IMR-90 (cell line): ENCODE data around the gene SPATA13. TPM values are rescaled to one million over a fixed set of nuclear protein-coding genes. Genes with fewer than 3 reads are reported as not detected.

Experiments
- ATAC-seq: fragments of 200-7000 bp; cut with Tn5 transposase; 2 replicates; pipeline ENCODE4 v1.9.1; 2020; ENCODE audit warnings: low read depth, mild to moderate bottlenecking, moderate library complexity
- BruUV-seq: library from RNA; stranded (reverse); fragments of 400-500 nt; replicated peaks from 2 replicates; lab custom pipeline; 2021; lab: Mats Ljungman, UMichigan
- CTCF ChIA-PET: fragments of 300-600 bp; formaldehyde crosslinking; extraction: SDS; loops from one replicate; lab custom pipeline; 2021; ENCODE audit warnings: antibody characterized with exemption; lab: Yijun Ruan, JAX
- POLR2A ChIA-PET: fragments of 300-600 bp; sonication (Branson Sonifier 250); formaldehyde crosslinking; loops from one replicate; lab custom pipeline; 2022; ENCODE audit warnings: antibody characterized with exemption; ENCODE audit not compliant: unreplicated experiment; lab: Charles Lee
- DNase-seq: peaks from one replicate; pipeline ENCODE4 v3.0.0; 2013
- H2AFZ ChIP-seq: replicated peaks from 2 replicates; pipeline ENCODE3; 2013; ENCODE audit warnings: low read length, mild to moderate bottlenecking; ENCODE audit not compliant: poor library complexity
- H2AK5ac ChIP-seq: 2 replicates; pipeline ENCODE4 v1.6.1; 2013; ENCODE audit warnings: low read depth, low read length, inconsistent platforms
- H2AK9ac ChIP-seq: replicated peaks from 2 replicates; pipeline ENCODE3; 2013; ENCODE audit warnings: mild to moderate bottlenecking, low read depth, low read length, moderate library complexity; ENCODE audit not compliant: poor library complexity
- H2BK120ac ChIP-seq: 2 replicates; pipeline ENCODE4 v1.6.1; 2013; ENCODE audit warnings: low read depth, low read length, inconsistent platforms
- H2BK15ac ChIP-seq: 3 replicates; pipeline ENCODE4 v1.6.1; 2013; ENCODE audit warnings: low read depth, low read length, inconsistent platforms
- H2BK20ac ChIP-seq: 2 replicates; pipeline ENCODE4 v1.6.1; 2013; ENCODE audit warnings: low read depth, mild to moderate bottlenecking, inconsistent platforms, low read length, moderate library complexity
- H2BK5ac ChIP-seq: 2 replicates; pipeline ENCODE4 v1.6.1; 2013; ENCODE audit warnings: mild to moderate bottlenecking, low read depth, low read length, inconsistent platforms; ENCODE audit not compliant: poor library complexity, severe bottlenecking
- H3K14ac ChIP-seq: replicated peaks from 2 replicates; pipeline ENCODE4 v1.6.1; 2013; ENCODE audit warnings: low read depth, low read length, inconsistent platforms
- H3K18ac ChIP-seq: 2 replicates; pipeline ENCODE4 v1.6.1; 2013; ENCODE audit warnings: low read depth, low read length, control low read depth
- H3K23ac ChIP-seq: 2 replicates; pipeline ENCODE4 v1.6.1; 2013; ENCODE audit warnings: low read depth, low read length, inconsistent platforms
- H3K27ac ChIP-seq: 2 replicates; pipeline ENCODE4 v1.5.1; 2013; ENCODE audit warnings: mild to moderate bottlenecking, control low read depth, low read length; ENCODE audit not compliant: insufficient read depth
- H3K27me3 ChIP-seq: 2 replicates; pipeline ENCODE4 v1.6.1; 2013; ENCODE audit warnings: low read length; ENCODE audit not compliant: control insufficient read depth, insufficient read depth
- H3K36me3 ChIP-seq: 2 replicates; pipeline ENCODE4 v1.6.1; 2013; ENCODE audit warnings: low read length, mixed read lengths; ENCODE audit not compliant: control insufficient read depth, insufficient read depth
- H3K4ac ChIP-seq: 2 replicates; pipeline ENCODE4 v1.6.1; 2013; ENCODE audit warnings: low read depth, low read length, inconsistent platforms
- H3K4me1 ChIP-seq: 2 replicates; pipeline ENCODE4 v1.6.1; 2013; ENCODE audit warnings: low read length, mixed read lengths; ENCODE audit not compliant: control insufficient read depth, insufficient read depth
- H3K4me2 ChIP-seq: 2 replicates; pipeline ENCODE4 v1.6.1; 2013; ENCODE audit warnings: low read depth, mild to moderate bottlenecking, control low read depth, low read length, moderate library complexity
- H3K4me3 ChIP-seq: 2 replicates; pipeline ENCODE4 v1.5.1; 2013; ENCODE audit warnings: low read depth, mild to moderate bottlenecking, control low read depth, low read length, moderate library complexity; ENCODE audit not compliant: insufficient read depth
- H3K56ac ChIP-seq: 2 replicates; pipeline ENCODE4 v1.6.1; 2013; ENCODE audit warnings: low read length, inconsistent platforms; ENCODE audit not compliant: insufficient read depth; ENCODE audit errors: extremely low read depth
- H3K79me1 ChIP-seq, 2 experiments: 2 replicates each; pipeline ENCODE4 v1.6.1; 2013; ENCODE audit warnings: low read length in 2 of 2, inconsistent platforms in 1 of 2, low read depth in 1 of 2
- H3K9ac ChIP-seq: 2 replicates; pipeline ENCODE4 v1.6.1; 2013; ENCODE audit warnings: low read depth, low read length, control low read depth
- H3K9me1 ChIP-seq: 2 replicates; pipeline ENCODE4 v1.6.1; 2013; ENCODE audit warnings: low read length, inconsistent platforms; ENCODE audit not compliant: insufficient read depth
- H3K9me3 ChIP-seq: 2 replicates; pipeline ENCODE4 v1.6.1; 2013; ENCODE audit warnings: low read length; ENCODE audit not compliant: control insufficient read depth, insufficient read depth
- H4K20me1 ChIP-seq: 2 replicates; pipeline ENCODE4 v1.6.1; 2013; ENCODE audit warnings: low read length, inconsistent platforms; ENCODE audit not compliant: insufficient read depth
- H4K5ac ChIP-seq: 2 replicates; pipeline ENCODE4 v1.6.1; 2013; ENCODE audit warnings: mild to moderate bottlenecking, low read depth, low read length, control low read depth
- H4K8ac ChIP-seq, 2 experiments: 2 replicates each; pipeline ENCODE4 v1.6.1; 2013; ENCODE audit warnings: low read depth in 2 of 2, low read length in 2 of 2, control low read depth in 1 of 2, inconsistent platforms in 1 of 2
- H4K91ac ChIP-seq: 2 replicates; pipeline ENCODE4 v1.6.1; 2013; ENCODE audit warnings: low read depth, low read length, inconsistent platforms; ENCODE audit not compliant: insufficient read depth
- BHLHE40 ChIP-seq: fragments of 150-350 bp; IDR thresholded peaks from 2 replicates; pipeline ENCODE4 v1.6.1; 2016; ENCODE audit warnings: mild to moderate bottlenecking, low read depth, low read length
- CEBPB ChIP-seq: IDR thresholded peaks from 2 replicates; pipeline ENCODE4 v1.6.1; 2012; ENCODE audit warnings: low read depth, low read length, improper control_type of control experiment
- CHD1 ChIP-seq: IDR thresholded peaks from 2 replicates; pipeline ENCODE4 v1.6.1; 2012; ENCODE audit warnings: low read depth, low read length, improper control_type of control experiment
- FOS ChIP-seq: fragments of 150-350 bp; IDR thresholded peaks from 2 replicates; pipeline ENCODE4 v1.6.1; 2016; ENCODE audit warnings: low read depth, low read length
- MAFK ChIP-seq: IDR thresholded peaks from 2 replicates; pipeline ENCODE4 v1.6.1; 2012; ENCODE audit warnings: low read depth, low read length, improper control_type of control experiment
- MXI1 ChIP-seq: IDR thresholded peaks from 2 replicates; pipeline ENCODE4 v1.6.1; 2012; ENCODE audit warnings: low read depth, mild to moderate bottlenecking, low read length, moderate library complexity, borderline replicate concordance
- NFE2L2 ChIP-seq: fragments of 150-350 bp; IDR thresholded peaks from 2 replicates; pipeline ENCODE4 v1.6.1; 2016; ENCODE audit warnings: low read depth, mild to moderate bottlenecking, low read length
- POLR2A ChIP-seq: IDR thresholded peaks from 2 replicates; pipeline ENCODE4 v1.6.1; 2012; ENCODE audit warnings: mild to moderate bottlenecking, low read depth, low read length
- RAD21 ChIP-seq: IDR thresholded peaks from 2 replicates; pipeline ENCODE4 v1.6.1; 2012; ENCODE audit warnings: low read length, improper control_type of control experiment
- RFX5 ChIP-seq: IDR thresholded peaks from 2 replicates; pipeline ENCODE4 v1.8.0; 2012; ENCODE audit warnings: low read depth, mild to moderate bottlenecking, low read length, moderate library complexity
- SMC3 ChIP-seq: fragments of 150-350 bp; IDR thresholded peaks from 2 replicates; pipeline ENCODE4 v1.6.1; 2016; ENCODE audit warnings: low read depth, mild to moderate bottlenecking, antibody characterized with exemption, low read length, moderate library complexity
- WGBS, 2 experiments: methylation state at CpG; one replicate each; pipeline versions ENCODE4 v1.1.5 to v1.1.7; 2013; ENCODE audit warnings: missing lambda C conversion rate in 2 of 2; ENCODE audit not compliant: insufficient read length in 1 of 2; ENCODE audit errors: extremely low coverage in 2 of 2; 5-methylcytosine and 5-hydroxymethylcytosine counted together
- dilution Hi-C: fragments of 300-500 bp; cut with HindIII; formaldehyde crosslinking; loops from one replicate; pipeline ENCODE4 v1.14.3; 2018; ENCODE audit warnings: low sequenced_read_pairs; ENCODE audit not compliant: unreplicated experiment
- in situ Hi-C: fragments of 300-500 bp; cut with MboI; formaldehyde crosslinking; loops from 3 replicates; pipeline ENCODE4 v1.14.3; 2019; ENCODE audit warnings: low sequenced_read_pairs, inconsistent platforms, mixed read lengths
- intact Hi-C: fragments of 100-400 bp; cut with micrococcal nuclease; formaldehyde crosslinking; loops from 2 replicates; pipeline ENCODE4 v1.10.0; 2022
- polyA plus RNA-seq, 3 experiments: library from polyadenylated mRNA; depleted of rRNA; stranded (reverse); fragments of >200 nt; gene quantifications; 2 replicates each; pipeline ENCODE4 v1.2.3, GENCODE V29; 2012; ENCODE audit warnings: low replicate concordance in 1 of 3
- total RNA-seq: library from RNA; depleted of rRNA; stranded (reverse); fragments of >200 nt; gene quantifications from 2 replicates; pipeline ENCODE4 v1.2.3, GENCODE V29; 2012
- TF ChIP-seq, protein P1 (sequence below): conservative IDR thresholded peaks from 2 replicates; pipeline ENCODE4 v1.5.1; 2012; ENCODE audit warnings: mild to moderate bottlenecking, low read depth, low read length, improper control_type of control experiment
- TF ChIP-seq, protein P2 (sequence below): fragments of 150-350 bp; IDR thresholded peaks from 2 replicates; pipeline ENCODE4 v1.6.1; 2016; ENCODE audit warnings: low read depth, mild to moderate bottlenecking, low read length, moderate library complexity, borderline replicate concordance
- TF ChIP-seq, protein P3 (sequence below): fragments of 150-350 bp; IDR thresholded peaks from 2 replicates; pipeline ENCODE4 v1.6.1; 2017; ENCODE audit warnings: mild to moderate bottlenecking, antibody characterized with exemption, low read length, low read depth

SPATA13 gene
- total and polyA plus RNA-seq, 2 of the 4 experiments (the other 2 are of a cell fraction), result 10.5 to 12.5 TPM

DNA sequence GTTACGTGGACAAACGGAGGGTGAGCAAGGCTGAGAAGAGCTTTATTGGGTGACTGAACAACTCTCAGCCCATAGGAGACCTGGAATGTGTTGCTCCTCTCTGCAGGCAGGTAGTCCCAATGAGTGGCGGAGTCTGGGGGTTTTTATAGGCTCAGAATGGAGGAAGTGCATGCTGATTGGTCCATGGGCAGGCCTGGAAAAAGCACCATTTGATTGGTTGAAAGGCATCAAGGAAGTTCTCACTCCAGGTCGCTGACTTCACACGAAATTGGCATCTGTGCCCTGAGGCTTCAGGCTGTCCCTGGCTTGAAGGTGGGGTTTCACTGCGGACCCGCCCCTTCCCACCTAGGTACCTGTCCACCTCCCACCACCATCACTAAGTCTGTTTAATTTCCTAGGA, 65.4 kb downstream of the SPATA13 start:
- CTCF ChIA-PET, result no interaction called here
- BruUV-seq, result no TSS peak
- H2BK5ac ChIP-seq, result no peak overlapping the region

More for the DNA sequence above, 65.4 kb downstream of the SPATA13 start:
- H3K79me1 ChIP-seq, result peaks cover 23 to 57% of the 10 kb centered on the region in 2 experiments
- no peak overlapping the region for H4K91ac ChIP-seq
- no peak overlapping the region for H2BK15ac ChIP-seq
- no peak overlapping the region for H2BK20ac ChIP-seq
- H3K4me3 ChIP-seq, result no peak overlapping the region
- H3K9me1 ChIP-seq, result no peaks in the 10 kb centered on the region; the same call in 1 of the 2 replicates
- no peak overlapping the region for H3K9ac ChIP-seq
- no peak overlapping the region for H2AFZ ChIP-seq
- H3K4me2 ChIP-seq, result no peak overlapping the region
- no peak overlapping the region for H3K4ac ChIP-seq
- H3K23ac ChIP-seq, result no peak overlapping the region
- TF ChIP-seq RAD21, result no peak
- TF ChIP-seq MAFK, result no peak
- TF ChIP-seq CEBPB, result no peak
- TF ChIP-seq CHD1, result no peak
- TF ChIP-seq, protein P1, sequence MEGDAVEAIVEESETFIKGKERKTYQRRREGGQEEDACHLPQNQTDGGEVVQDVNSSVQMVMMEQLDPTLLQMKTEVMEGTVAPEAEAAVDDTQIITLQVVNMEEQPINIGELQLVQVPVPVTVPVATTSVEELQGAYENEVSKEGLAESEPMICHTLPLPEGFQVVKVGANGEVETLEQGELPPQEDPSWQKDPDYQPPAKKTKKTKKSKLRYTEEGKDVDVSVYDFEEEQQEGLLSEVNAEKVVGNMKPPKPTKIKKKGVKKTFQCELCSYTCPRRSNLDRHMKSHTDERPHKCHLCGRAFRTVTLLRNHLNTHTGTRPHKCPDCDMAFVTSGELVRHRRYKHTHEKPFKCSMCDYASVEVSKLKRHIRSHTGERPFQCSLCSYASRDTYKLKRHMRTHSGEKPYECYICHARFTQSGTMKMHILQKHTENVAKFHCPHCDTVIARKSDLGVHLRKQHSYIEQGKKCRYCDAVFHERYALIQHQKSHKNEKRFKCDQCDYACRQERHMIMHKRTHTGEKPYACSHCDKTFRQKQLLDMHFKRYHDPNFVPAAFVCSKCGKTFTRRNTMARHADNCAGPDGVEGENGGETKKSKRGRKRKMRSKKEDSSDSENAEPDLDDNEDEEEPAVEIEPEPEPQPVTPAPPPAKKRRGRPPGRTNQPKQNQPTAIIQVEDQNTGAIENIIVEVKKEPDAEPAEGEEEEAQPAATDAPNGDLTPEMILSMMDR, result no peak
- TF ChIP-seq SMC3, result no peak
- TF ChIP-seq, protein P2, sequence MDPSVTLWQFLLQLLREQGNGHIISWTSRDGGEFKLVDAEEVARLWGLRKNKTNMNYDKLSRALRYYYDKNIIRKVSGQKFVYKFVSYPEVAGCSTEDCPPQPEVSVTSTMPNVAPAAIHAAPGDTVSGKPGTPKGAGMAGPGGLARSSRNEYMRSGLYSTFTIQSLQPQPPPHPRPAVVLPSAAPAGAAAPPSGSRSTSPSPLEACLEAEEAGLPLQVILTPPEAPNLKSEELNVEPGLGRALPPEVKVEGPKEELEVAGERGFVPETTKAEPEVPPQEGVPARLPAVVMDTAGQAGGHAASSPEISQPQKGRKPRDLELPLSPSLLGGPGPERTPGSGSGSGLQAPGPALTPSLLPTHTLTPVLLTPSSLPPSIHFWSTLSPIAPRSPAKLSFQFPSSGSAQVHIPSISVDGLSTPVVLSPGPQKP, result no peak
- TF ChIP-seq BHLHE40, result no peak
- TF ChIP-seq, protein P3, sequence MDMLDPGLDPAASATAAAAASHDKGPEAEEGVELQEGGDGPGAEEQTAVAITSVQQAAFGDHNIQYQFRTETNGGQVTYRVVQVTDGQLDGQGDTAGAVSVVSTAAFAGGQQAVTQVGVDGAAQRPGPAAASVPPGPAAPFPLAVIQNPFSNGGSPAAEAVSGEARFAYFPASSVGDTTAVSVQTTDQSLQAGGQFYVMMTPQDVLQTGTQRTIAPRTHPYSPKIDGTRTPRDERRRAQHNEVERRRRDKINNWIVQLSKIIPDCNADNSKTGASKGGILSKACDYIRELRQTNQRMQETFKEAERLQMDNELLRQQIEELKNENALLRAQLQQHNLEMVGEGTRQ, result no peak
- no peak for TF ChIP-seq POLR2A
- no peak for TF ChIP-seq MXI1
- TF ChIP-seq RFX5, result no peak
- TF ChIP-seq FOS, result no peak
- TF ChIP-seq NFE2L2, result no peak
- H3K27me3 ChIP-seq, result no peaks in the 10 kb centered on the region
- H3K36me3 ChIP-seq, result peaks cover 20% of the 10 kb centered on the region
- H2AK9ac ChIP-seq, result no peak overlapping the region
- no peak overlapping the region for H3K14ac ChIP-seq
- dilution Hi-C loops, result no loop called here
- intact Hi-C loops, result no loop called here
- no peak overlapping the region for H3K56ac ChIP-seq
- DNase-seq, result no peak
- WGBS, 2 experiments, result 92% methylated on average over 2 of the region's 7 CpGs; no CpG with 5 or more reads in 1 of the 2 experiments
- H2BK120ac ChIP-seq, result no peak overlapping the region
- no peak overlapping the region for H3K18ac ChIP-seq
- H3K9me3 ChIP-seq, result no peaks in the 10 kb centered on the region
- H4K20me1 ChIP-seq, result 0 out of 2 replicates have a peak, but pooled peaks cover 8% of the 10 kb centered on the region
- in situ Hi-C loops, result loop anchor here (10.0 kb wide), 1 partner anchor 171 kb away; no protein-coding TSS in a partner anchor
- H2AK5ac ChIP-seq, result no peak overlapping the region
- no peak for ATAC-seq
- H3K27ac ChIP-seq, result no peak overlapping the region
- POLR2A ChIA-PET, result no interaction called here
- H4K8ac ChIP-seq, result no peak overlapping the region
- H4K5ac ChIP-seq, result no peak overlapping the region
- no peaks in the 10 kb centered on the region for H3K4me1 ChIP-seq
